ENCODE results near the gene MBL2.

The MBL2 gene

DNA sequence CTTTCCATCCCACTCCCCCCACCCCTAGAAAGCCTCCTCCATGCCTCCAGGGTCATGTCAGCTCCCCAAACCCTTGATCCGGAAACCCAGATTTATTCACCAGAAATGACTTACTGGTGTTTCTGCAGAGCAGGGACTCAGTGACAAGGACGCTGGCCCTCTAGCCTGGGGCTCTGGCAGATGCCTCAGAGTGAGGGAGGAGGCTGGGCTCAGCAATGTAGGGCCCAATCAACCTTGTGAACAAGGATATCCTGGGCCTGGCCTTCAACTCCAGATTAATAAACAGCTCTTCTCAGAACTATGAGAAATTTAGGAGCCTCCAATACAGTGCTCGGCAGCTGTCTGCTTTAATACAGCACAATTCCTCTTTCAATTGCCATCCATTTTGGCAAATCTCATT, at the start of gene MBL2:
MBL2 (minus strand) TSS at position 162 of the 400 bp plus-strand sequence. CDS start 1,149 bp downstream, outside the sequence.
- no peak for FAIRE-seq

DNA sequence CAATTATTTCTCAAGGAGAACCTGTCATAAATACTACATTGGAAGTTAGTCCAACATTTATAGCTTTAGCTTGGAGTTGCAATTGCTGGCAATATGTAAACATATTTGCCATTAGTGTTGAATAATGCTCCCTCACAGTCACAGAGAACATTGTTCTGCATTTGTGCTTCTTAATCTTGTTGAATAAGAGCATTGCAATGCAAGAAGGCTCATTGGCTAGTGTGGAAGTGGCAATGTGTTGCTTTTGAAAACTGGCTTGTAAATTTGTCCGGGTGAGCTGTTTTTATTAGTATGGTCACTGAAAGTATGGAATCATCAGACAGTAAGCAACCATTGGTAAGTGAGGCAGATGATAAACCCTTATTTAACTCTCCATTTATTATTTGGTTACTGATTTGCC, 47.7 kb upstream of the MBL2 start:
- no peak for FAIRE-seq

- no peak for FAIRE-seq
Measured at GRCh38 chr10:52818019-52818418, 45.4 kb upstream of the MBL2 start.

- FAIRE-seq: no peak
Measured at GRCh38 chr10:52814506-52814905, 41.9 kb upstream of the MBL2 start.

DNA sequence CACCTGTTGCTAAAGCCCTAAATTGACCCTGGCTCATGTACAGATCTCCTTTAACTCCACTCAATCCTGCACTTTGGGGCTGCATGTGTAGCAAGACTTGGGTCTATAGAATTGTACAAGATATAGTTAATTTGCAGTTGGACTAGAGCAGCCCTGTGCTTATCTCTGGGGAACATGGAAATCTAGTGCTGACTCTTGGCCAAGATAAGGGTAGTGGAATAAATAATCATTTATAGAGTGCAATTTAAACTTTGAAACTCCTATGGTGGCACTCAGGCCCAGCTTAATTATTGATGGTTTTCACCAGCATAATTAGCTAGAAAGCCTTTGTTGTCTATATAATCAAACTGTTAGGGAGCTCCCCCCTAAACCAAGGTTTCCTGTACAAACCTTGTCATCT, 39.2 kb upstream of the MBL2 start:
- FAIRE-seq: no peak

DNA sequence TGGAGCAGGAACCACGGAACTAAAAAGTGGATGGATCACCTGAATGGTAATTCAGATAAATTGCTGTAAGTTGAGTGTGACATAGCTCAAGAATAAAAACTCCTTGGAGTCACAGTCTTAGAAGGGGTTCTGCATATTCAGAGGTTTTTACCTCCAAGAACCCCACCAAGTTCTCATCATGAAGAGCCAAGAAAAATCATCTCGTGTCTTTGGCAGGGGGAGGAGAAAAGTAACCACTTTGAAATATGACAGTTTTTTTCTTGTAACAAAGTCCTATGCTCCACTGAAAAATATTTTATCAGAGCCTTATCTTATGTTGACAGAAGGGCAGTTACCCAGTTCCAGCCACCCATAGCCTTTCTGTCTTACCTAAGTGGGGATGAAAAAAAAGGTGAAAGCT, 38.2 kb upstream of the MBL2 start:
- no peak for FAIRE-seq

DNA sequence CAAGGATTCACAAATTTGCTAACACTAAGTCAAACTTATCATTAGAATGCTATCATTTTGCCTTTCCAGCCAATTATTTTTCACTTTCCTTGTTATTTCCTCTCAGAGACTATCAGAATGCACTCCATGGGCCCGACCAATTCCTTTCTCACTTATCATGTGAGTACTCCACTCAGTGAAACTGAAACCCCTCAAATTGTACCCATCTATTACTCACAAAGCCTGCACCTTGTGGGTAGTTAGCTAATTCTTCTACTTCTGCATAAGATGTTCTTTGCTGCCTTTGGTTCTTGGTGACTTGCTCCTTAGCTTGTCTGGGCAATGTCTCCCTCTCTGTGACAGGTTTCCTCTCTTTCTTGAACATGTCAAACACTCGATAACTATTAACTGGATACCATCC, 35.2 kb upstream of the MBL2 start:
- FAIRE-seq: no peak

DNA sequence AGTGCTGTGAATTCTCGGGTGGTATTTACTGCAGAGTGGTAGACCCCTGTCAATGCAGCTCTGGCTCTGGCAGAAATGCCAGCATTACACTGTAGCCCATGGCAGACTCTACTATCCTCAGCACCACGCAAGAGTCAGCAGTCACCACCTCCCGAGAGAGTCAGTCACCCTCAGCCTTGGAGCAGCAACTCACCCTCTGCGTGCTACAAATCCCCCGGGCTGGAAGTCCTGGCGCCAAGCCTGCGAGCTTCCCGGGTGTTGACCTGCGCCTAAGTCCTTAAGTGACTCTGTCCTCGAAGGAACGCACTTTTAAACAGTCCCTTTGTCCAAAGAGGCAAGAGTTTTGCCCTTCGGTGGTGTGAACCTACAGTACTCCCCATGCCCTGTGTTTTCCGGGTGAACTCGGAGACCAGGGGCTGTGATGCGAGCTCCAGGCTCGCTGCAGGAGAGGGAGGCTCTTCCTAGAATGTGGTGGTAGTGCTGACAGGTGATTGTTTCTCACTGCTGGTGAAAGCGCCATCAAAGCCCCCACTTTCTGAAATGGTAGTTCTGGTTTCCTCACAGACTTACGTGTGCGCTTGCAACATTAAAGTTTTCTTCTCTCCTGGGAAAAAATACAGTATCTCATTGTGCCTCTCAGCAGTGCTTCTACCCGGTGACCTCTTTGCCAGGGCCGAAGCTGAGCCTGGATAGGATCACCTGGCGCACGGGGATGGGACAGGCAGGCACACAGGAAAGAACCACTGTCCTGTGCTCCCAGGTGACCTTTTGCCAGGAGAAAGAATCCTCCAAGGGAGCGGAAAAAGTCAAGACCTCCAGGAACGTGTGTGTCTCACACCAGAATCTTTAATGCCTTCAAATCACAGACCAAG, 33.1 kb upstream of the MBL2 start:
- FAIRE-seq: no peak

GRCh38 chr10:52801947-52802346, 29.4 kb upstream of the MBL2 start:
- FAIRE-seq: no peak

- FAIRE-seq: no peak
Measured at GRCh38 chr10:52786098-52786497, 13.5 kb upstream of the MBL2 start.

DNA sequence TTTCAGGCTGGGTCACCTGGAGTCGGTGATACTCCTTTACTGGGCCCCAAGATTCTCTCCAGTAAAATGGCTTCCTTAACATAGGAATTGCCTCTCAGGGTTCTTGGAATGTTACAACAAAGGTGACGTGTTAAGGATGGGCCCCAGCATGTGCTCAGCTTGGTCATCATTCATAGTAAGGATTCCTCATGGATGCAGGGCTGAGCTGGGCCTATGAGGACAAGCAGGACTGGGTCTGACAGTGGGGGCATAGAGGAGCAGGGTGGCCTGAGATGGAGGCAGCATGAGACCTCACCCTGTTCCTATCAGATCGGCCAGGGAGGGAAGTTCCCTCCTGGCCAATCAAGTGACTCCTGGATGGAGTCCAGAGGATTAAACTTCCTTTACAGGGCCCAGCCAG, 12.8 kb upstream of the MBL2 start:
- FAIRE-seq: no peak

GRCh38 chr10:52783726-52784125, 11.1 kb upstream of the MBL2 start:
- FAIRE-seq: no peak

GRCh38 chr10:52782554-52782953, 10.0 kb upstream of the MBL2 start:
- FAIRE-seq: no peak

GRCh38 chr10:52780391-52781155, 8.0 kb upstream of the MBL2 start:
- FAIRE-seq: no peak

GRCh38 chr10:52779541-52780390, 7.2 kb upstream of the MBL2 start:
- FAIRE-seq: no peak

GRCh38 chr10:52778511-52779392, 6.2 kb upstream of the MBL2 start:
- FAIRE-seq: no peak

DNA sequence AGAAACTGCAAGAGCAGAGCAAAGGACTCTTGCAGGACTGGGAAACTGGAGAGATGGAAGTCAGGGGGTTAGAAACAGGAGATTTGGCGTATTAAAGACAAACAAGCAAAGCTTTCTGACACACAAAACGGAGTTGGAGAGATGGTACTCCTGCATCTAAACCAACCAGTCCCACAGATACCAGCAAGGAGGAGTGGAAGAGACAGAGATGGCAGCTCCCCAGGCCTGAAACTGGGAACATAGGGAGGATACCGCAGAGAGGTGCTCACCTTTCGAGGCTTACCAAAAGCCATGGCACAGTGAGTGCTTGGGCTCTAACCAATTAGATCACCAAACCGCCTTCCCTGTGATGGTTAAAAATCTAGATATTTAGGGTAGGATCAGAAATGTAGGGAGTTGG, 4.8 kb upstream of the MBL2 start:
- FAIRE-seq: no peak

DNA sequence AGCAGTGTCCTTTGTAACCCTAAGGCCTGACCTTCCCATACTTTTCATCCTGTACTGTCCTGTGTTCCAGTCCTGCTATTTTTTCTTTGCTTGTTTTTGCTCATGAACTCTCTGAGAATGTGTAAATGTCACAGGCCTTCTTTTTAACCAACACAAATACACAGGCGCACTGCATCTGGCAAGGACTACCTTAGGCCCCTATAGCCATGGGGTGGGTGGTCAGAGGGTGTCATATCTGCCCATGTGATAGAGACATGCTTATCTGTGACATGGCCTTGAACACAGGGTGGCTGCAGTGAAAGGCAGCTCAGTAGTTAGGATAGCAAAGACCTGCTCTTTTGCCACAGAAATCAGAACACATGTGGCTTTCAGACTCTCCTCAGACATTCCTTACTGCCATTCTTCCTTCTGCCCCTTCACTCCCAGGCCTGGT, 3.9 kb upstream of the MBL2 start:
- no peak for FAIRE-seq

- FAIRE-seq: no peak
Measured at GRCh38 chr10:52775132-52775647, 2.6 kb upstream of the MBL2 start.

- no peak for FAIRE-seq
Measured at GRCh38 chr10:52774600-52775106, 2.1 kb upstream of the MBL2 start.

DNA sequence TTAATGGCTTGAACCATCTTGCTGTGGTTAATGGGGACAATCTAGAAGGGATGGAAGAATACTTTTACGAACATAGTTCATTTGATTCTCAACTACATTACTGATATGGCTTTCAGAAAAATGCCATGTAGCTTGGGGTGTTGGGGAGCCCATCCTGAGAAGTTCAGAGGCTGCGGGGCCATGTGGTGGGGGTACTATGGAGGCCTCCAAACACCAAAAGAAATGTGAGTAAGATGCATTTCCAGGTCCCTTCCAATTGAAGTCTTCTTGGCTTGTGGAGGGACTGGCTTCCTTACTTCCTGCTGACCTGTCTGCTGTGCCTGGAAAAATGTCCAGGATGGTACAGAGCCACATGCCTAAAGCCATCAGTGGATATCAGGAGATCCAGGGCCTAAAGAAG, 1.6 kb upstream of the MBL2 start:
- FAIRE-seq: no peak
